Uterus (tissue), 4 donors: ENCODE measurements around the gene PIP5KL1. TPM values are rescaled to one million over a fixed set of nuclear protein-coding genes. Genes with fewer than 3 reads are reported as not detected.

Experiments
- DNase-seq, 2 donors: peaks; one replicate each; pipeline ENCODE4 v3.0.0-alpha.2; 2019 to 2020
- H3K27ac ChIP-seq, 2 donors: fragments of 200-600 bp; sonication (generic); 1 replicate in 1 of 2; 2 replicates in 1 of 2; pipeline ENCODE4 v1.5.1; 2016 to 2018
- H3K27me3 ChIP-seq, 2 donors: fragments of 200-600 bp; sonication (generic); one replicate each; pipeline ENCODE4 v1.5.1; 2018 to 2019; ENCODE audit warnings: control low read depth in 1 of 2
- H3K36me3 ChIP-seq, 2 donors: fragments of 200-600 bp; sonication (generic); one replicate each; pipeline ENCODE4 v1.5.1; 2019; ENCODE audit warnings: control low read depth in 1 of 2
- H3K4me1 ChIP-seq, 2 donors: fragments of 200-600 bp; sonication (generic); one replicate each; pipeline ENCODE4 v1.5.1; 2018 to 2019; ENCODE audit warnings: control low read depth in 1 of 2
- H3K4me3 ChIP-seq, 2 donors: fragments of 200-600 bp; sonication (generic); 1 replicate in 1 of 2; 2 replicates in 1 of 2; pipeline ENCODE4 v1.5.1; 2018 to 2019; ENCODE audit warnings: mild to moderate bottlenecking in 1 of 2
- H3K9me3 ChIP-seq, 2 donors: fragments of 200-600 bp; sonication (generic); one replicate each; pipeline ENCODE4 v1.5.1; 2019; ENCODE audit warnings: control low read depth in 1 of 2
- POLR2A ChIP-seq, 2 donors: fragments of 450-650 bp; IDR thresholded peaks; one replicate each; pipeline ENCODE4 v1.6.1; 2016; ENCODE audit warnings: antibody characterized with exemption in 2 of 2, mild to moderate bottlenecking in 1 of 2, moderate library complexity in 1 of 2
- intact Hi-C: fragments of 100-400 bp; cut with DNase I; formaldehyde crosslinking; loops from one replicate; pipeline ENCODE4 v1.15.1; 2023; ENCODE audit warnings: low total_unique reads
- total RNA-seq, 4 donors: library from RNA; depleted of rRNA in 3 of 4; stranded (reverse); fragments of >200 nt in 3 of 4; gene quantifications; one replicate each; pipeline versions ENCODE4 v1.1.0 to v1.2.4, GENCODE V29; 2014 to 2023
- TF ChIP-seq, protein P1 (sequence below), 4 experiments: fragments of 200-600 bp in 2 of 4; fragments of 450-650 bp in 2 of 4; sonication (generic) in 2 of 4; IDR thresholded peaks; one replicate each; pipeline ENCODE4 v1.5.1; 2016 to 2019; ENCODE audit warnings: antibody characterized with exemption in 4 of 4, mild to moderate bottlenecking in 2 of 4, moderate library complexity in 1 of 4
- donor health status: DM: yes; HTN: yes; CAD: no.

PIP5KL1 gene
- total RNA-seq, 4 donors from 2014 or later = 2.9 to 11.3 (median 3.2) TPM; not detected in 1

DNA sequence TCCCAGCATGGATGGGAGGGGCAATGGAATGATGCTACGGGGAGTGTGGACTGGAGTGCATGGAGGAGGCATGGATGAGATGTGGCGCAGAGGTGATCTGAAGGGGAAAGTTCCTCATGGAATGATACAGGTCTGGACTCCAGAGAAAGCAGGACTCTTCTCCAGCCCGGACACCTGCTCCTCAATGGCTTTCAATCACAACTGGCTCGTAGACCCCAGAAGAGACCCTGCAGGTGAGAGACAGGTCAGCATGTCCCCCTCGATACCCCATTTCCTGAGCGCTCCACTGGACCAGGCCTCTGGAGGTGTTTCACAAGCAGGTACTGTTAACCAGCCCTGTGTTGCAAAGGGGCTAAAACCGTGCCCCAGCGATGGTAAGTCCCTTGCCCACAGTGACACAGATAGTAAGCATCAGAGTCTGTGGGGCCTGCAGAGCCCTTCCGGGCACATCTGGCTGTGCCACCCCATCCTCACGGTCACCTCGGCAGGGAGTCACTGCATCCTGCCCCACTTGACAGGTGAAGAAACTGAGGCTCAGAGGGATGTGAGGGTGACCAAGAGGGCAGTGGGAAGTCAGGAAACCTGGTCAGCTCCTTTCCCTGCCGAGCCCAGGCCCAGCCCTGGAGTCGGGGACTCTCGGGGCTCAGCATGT lies 12.6 kb upstream of the PIP5KL1 start:
- Histone ChIP-seq H3K4me1 (peaks cover 0 to 5% of the 10 kb centered on the region in 2 donors), H3K27me3 (no peaks in the 10 kb centered on the region), H3K36me3 (no peaks in the 10 kb centered on the region), H3K9me3 (no peaks in the 10 kb centered on the region), H3K27ac (peak overlapping the region; percentile 8 to 43), H3K4me3 (no peak overlapping the region)
- intact Hi-C loops = loop anchor here (5.0 kb wide), 2 partner anchors 94 to 179 kb away; no protein-coding TSS in a partner anchor
- no peak for DNase-seq
- TF ChIP-seq, protein P1, sequence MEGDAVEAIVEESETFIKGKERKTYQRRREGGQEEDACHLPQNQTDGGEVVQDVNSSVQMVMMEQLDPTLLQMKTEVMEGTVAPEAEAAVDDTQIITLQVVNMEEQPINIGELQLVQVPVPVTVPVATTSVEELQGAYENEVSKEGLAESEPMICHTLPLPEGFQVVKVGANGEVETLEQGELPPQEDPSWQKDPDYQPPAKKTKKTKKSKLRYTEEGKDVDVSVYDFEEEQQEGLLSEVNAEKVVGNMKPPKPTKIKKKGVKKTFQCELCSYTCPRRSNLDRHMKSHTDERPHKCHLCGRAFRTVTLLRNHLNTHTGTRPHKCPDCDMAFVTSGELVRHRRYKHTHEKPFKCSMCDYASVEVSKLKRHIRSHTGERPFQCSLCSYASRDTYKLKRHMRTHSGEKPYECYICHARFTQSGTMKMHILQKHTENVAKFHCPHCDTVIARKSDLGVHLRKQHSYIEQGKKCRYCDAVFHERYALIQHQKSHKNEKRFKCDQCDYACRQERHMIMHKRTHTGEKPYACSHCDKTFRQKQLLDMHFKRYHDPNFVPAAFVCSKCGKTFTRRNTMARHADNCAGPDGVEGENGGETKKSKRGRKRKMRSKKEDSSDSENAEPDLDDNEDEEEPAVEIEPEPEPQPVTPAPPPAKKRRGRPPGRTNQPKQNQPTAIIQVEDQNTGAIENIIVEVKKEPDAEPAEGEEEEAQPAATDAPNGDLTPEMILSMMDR (IDR thresholded peaks at IDR 0.05) = no peak
- TF ChIP-seq POLR2A (IDR thresholded peaks at IDR 0.05) = no peak

DNA sequence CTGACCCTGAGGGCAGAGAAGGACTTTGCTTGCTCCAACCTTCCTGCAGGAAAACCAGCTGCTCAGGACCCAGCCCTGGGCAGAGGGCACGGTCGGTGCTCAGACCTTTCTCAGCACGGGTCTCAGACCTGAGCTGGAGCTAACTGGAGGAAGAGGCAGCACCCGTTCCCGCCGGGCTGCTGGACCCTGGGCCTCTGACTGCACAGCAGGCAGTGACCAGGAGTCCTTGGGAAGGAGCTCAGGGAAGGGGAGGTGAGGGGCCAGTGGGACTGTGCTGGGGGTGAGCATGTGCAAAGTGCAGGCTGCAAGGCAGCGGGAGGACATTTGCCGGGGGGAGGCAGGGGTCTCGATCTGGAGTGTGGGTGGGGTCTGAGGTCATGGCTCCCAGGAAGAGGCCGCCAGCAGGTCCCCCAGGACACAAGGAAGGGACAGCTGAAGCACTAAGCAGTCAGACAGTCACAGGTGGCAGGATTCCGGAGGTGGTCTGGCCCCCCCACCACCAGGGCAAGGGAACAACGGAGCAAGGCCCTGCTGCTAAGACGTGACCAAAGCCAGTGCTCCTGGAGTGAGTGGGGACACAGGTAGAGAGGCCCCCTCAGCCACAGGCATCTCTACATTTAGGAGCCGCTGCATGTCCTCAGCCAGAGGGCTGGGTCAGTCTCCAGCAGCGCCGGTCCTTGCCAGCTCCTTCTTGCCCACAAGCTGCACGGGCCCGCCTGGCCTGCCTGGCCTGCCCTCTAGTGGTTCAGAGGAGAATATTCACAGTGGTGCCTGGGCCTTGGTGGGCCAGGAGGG lies 11.8 kb upstream of the PIP5KL1 start:
- Histone ChIP-seq H3K27me3 (no peaks in the 10 kb centered on the region), H3K9me3 (no peaks in the 10 kb centered on the region), H3K36me3 (no peaks in the 10 kb centered on the region), H3K4me1 (peaks cover 0 to 5% of the 10 kb centered on the region in 2 donors), H3K4me3 (no peak overlapping the region), H3K27ac (peak overlapping the region; percentile 71 to 75)
- DNase-seq = peak; percentile 72 to 79
- intact Hi-C loops = loop anchor here (5.0 kb wide), 2 partner anchors 95 to 180 kb away; no protein-coding TSS in a partner anchor
- TF ChIP-seq, protein P1 (IDR thresholded peaks at IDR 0.05) = peak; percentile 83 to 94 (median 90)
- TF ChIP-seq POLR2A (IDR thresholded peaks at IDR 0.05) = no peak

DNA sequence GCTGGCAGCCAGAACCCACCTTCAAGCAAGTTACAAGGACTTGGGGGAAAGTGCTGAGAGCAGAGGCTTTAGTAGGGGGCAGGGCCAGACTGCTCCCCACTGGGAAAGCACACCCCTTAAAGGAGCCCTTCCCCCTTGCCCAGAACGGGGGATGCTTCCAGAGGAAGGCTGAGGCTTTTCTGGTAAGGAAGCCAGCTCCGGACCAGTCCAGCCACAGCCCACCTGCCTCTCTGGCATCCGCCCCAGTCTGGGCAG lies 11.3 kb upstream of the PIP5KL1 start:
- intact Hi-C loops = loop anchor here (5.0 kb wide), 2 partner anchors 95 to 180 kb away; no protein-coding TSS in a partner anchor
- DNase-seq = no peak
- peaks cover 3 to 5% of the 10 kb centered on the region in 2 donors for H3K4me1 ChIP-seq
- H3K4me3 ChIP-seq = no peak overlapping the region
- no peaks in the 10 kb centered on the region for H3K27me3 ChIP-seq
- TF ChIP-seq POLR2A (IDR thresholded peaks at IDR 0.05) = no peak
- TF ChIP-seq, protein P1 (IDR thresholded peaks at IDR 0.05) = no peak
- H3K36me3 ChIP-seq = no peaks in the 10 kb centered on the region
- H3K27ac ChIP-seq = peak overlapping the region; percentile 71 to 75
- H3K9me3 ChIP-seq = no peaks in the 10 kb centered on the region

DNA sequence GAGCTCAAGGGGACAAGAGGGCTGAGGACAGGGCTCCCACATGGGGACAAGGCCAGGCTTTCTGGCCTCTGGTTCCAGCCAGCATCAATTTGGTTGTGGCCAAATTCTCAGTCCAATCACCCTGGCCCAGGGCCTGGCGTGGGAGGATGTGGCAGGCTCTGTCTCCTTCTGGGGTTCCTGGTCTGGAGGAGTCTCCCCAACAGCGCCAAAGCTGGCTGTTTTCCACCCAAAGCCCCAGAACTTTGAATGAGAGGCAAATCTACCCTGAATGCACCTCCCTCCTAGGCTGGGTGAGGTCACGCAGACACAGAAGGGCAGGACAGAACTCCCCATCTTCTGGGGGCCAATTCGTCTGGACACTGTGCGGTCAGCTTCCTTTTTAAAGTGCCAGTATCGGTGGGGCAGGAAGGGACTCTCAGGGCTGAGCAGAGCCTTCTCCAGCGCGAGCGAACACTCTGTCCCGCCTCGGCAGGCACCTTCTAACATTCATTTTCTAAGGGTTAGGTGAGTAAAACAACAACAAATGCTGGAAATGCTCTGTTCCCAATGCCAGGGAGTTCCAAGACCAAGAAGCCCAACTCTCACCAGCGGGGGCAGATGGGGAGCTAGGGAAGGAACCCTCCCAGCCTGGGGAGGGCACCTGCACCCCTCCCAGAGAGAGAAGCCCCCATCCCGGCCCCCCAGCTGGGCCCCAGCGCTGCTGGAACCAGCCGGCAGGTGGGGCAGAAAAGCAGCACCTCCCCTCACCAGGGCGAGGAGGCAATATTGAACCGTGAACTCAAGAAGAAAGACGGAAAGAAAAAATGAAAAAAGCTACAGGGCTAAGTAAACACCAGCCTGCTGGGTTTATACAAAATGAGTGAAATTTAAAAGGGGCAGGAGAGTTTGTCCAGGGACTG lies 10.7 kb upstream of the PIP5KL1 start:
- intact Hi-C loops = loop anchor here (5.0 kb wide), 2 partner anchors 96 to 181 kb away; no protein-coding TSS in a partner anchor
- Histone ChIP-seq H3K4me1 (peaks cover 9% of the 10 kb centered on the region in 2 donors), H3K36me3 (no peaks in the 10 kb centered on the region), H3K9me3 (no peaks in the 10 kb centered on the region), H3K4me3 (no peak overlapping the region), H3K27ac (peak overlapping the region; percentile 71 to 75), H3K27me3 (no peaks in the 10 kb centered on the region)
- no peak for DNase-seq
- TF ChIP-seq, protein P1 (IDR thresholded peaks at IDR 0.05) = no peak
- TF ChIP-seq POLR2A (IDR thresholded peaks at IDR 0.05) = no peak
